ENCODE results near the gene DSCAML1.

Gene DSCAML1

DNA sequence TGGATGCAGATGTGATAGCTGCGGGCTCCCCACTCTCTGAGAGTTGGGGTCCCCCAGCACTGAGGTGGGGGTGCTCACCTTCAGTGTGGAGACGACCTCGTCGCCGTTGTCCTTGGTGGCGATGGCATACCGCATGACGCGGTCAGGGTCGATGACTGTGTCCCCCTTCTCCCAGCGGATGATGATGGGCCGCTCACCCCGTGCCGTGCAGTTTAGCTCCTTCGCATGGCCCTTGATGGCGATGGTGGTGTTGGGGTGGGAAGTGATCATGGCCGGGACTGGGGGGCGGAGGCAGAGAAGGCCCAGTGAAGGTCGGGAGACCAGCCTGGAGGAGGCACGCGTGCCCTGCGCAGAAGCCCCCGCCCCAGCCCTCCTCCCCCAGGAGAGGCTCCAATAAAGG is 315.1 kb downstream of the DSCAML1 start:
- no peak for DNase-seq

DNA sequence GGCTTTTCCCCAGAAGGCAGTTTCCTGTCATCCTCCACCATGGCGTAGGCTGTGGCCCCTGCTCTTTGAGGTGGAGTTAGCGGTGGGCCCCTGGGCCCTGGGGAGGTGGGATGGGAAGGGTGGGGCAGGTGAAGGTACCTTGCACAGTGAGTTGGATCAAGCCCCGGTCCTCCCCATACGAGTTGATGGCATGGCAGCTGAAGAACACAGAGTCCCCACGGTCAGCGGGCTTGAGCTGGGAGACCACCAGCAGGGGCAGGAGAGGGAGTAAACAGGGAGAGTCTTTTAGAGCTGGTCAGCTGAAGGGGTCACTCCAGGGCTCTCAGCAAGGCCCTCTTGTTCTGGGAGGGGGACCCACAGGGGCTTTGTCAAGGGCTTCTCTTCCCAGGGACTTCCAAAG is 316.0 kb downstream of the DSCAML1 start:
- DNase-seq = no peak

DNA sequence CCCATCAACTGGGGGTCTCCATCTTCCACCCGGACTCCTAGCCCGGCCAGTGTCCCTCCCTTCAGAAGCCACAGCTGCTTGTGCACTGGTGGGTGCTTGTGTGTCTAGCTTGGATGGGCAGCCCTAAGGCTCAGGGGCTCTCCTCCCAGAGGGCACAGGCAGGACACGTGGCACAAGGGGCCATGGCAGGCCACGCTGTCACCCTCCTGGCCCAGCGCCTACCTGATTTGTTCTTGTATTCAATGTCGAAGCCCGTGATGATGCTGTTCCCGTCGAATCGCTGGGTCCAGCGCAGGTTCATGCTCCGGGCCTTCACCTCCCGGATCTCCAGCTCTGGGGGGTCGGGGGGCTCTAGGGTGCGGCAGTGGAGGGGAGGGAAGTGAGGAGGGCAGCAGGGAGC is 316.8 kb downstream of the DSCAML1 start:
- DNase-seq = no peak

DNA sequence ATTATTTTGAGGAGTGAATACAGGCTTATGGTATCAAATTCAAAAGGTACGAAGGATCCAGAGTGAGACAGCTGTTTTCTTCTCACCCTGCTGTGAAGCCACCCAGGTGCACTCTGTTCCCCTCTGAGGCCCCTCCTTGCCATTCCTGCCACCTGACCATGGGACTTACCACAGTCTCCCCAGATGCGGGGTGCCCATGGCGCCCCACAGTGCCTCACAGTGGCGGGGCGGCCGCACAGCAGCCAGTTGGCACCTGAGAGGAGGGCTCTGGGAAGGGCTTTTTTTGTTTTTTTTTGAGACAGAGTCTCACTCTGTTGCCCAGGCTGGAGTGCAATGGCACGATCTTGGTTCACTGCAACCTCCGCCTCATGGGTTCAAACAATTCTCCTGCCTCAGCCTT is 317.6 kb downstream of the DSCAML1 start:
- no peak for DNase-seq

DNA sequence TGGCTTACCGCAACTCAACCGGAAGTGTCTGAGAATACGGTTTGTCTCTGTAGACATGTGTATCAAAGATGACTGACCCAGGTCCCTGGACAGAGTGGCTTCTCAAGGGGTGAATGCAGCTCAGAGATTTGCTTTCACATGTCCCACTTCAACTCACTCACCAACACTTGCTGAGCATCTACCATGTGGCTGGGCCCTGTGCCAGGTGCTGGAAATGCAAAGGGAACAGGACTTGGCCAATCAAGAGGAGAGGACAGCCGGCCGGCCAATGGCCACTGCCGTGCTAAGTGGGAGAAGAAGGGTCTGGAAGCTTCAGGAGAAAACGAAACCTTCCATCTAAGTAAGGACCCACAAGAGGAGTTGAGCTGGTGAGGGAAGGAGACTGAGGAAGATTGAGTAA is 318.1 kb downstream of the DSCAML1 start:
- DNase-seq = no peak

DNA sequence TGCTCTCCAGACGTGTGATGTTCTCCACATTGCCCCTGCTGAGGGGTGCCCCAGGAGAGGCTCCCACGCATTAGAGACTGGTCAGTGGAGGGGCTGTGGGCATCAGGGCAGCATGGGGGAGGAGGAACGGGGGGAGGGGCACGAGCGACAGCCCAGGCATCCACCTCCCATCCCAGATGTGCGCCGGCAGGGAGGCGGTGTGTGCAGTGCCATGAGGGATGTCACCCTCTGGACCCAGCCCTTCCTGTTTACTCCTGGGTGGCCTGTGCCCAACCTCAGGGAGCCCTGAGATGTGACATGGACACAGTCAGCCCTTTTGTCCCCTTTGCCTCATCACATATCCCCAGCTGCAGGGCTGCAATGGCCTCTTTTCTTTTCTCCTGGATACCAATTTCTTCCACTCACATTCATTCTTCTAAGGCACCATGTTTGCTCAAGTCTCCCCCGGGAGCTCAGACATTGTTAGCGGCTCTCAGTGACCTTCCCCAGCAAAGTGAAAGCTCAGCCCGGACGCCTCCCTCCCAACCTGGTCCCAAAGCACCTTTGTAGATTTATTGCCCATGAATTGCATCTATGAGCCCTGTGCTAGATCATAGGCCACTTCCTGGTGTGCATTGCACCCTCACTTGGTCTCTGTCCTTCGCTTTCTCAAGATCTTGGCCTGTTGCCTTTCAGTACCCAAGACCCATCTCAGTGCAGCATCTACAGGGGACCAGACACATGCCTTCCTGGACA is 318.7 kb downstream of the DSCAML1 start:
- DNase-seq = no peak

DNA sequence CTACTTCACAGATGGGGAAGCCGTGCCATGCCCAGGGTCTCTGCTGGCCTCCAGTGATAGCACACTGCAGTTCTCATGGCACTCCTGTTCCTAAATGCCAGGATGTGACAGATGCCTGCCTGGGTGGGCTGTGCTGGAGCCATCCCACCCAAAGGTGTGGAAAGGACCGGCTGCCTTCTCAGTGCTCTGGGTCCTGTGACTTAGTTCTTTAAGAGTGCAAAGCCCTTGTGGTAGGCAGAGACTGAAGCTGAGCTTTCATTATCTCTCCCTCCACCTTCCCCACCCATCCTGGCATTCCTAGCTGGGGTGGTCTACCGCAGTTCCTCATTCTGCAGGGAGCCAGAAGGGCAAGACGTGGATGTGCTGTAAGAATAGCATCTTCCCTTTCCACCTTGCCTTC is 319.3 kb downstream of the DSCAML1 start:
- DNase-seq = no peak

DNA sequence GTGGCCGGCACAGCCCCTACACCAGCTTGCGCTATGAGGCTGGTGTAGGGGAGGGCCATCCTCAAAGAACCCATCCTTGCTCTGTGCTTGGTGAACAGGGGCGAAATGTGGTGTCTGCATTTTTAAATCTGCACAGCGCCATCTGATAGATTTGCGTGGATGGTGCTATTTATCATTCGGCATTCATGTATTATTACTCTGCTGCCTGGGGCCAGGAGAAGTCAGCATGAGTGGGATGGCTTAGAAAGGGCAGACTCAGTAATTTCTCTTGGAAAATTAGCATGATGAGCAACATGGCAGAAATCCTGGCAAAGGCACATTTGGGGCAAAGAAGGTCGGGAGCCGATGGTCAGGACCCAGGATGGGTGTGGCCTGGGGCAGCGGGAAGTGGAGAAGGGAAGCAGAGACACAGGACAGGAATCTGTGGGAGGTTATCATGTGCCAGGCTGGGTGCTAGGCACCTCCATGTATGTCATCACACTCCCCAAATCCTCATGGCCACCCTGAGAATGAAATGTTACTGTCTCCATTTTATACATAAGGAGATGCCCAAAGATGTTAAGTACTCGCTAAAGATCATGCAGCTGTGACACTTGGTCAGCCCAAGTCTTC is 320.4 kb downstream of the DSCAML1 start:
- DNase-seq = no peak

DNA sequence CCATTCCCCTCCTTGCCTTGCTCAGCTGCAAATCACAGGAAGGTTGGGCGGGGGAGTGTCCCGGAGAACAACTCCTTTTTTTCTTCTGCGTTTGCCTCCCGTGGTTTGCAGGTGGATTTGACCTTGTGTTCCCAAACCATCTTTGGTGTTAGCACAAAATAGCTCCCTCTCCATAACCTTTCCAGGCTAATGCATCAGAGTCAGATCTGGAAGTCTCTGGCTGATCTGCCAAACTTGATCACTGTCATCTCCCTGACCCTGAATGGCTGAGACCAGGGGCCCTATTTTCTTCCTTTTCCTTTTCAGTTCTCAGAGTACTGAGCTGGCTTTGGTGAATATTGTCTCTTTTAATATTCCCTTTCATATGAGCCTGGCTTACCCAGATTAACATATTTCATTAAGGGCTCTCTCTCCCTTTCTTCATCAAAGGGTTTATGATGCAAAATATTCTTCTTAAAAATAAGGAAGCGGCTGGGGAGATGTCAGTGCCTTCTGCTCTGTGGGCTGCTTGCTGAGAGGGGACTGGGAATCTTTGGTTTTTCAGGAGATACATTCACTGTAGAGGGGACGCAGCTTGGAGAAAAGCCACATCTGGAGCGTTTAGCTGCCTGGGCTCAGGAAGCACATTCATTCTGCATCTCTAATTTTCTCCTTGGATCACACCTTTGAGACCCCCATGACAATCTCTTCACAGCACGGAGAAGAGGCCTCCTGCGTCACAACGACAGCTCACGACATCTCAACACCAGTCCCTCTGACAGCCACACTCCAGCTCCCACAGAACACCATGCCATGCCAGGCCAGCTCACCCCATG is 321.1 kb downstream of the DSCAML1 start:
- no peak for DNase-seq

DNA sequence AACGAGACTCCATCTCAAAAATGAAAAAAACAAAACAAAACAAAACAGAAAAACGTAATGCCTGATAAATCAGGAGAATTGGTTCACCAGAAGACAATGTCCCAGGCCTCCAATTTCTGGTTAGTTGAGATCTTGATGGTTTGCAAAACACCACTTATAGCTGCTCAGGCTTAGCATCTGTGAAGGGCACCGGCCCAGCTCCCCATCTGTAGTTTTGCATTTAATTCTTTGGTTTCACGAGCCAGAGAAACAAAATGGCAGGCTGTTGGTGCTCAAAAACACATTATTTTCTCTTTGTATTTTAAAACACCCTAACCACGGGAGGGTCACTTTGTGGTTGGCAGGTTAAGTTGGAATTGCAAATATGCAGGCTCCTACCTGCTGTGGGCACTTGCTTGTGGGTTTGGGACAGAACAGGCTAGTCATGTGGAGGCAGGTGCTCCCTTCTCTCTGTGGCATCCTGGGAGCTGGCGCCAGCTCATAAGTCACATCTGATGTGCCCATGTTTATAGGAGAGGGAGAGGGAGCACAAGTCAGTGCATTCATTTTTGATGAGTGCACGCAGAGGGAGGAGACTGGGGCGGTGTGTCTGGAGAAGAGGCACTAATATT is 323.4 kb downstream of the DSCAML1 start:
- no peak for DNase-seq

DNA sequence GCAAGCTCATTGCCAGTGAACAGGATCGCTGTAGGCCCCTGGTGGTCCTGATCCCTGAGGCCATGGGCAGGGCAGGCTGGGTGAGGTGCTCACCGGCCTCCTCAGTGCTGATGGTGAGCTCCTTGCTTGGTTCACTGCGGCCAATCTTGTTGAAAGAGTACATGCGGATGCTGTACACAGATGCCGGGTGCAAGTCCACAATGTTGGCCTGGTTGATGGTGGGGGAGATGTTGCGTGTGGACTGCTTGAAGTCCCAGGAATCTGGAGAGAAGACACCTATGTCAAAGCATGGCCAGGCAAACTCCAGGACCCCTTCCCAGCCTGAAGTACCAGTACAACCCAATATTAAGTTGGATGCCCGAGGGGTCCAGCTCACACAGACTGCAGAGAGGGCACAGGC is 325.2 kb downstream of the DSCAML1 start:
- DNase-seq = no peak

DNA sequence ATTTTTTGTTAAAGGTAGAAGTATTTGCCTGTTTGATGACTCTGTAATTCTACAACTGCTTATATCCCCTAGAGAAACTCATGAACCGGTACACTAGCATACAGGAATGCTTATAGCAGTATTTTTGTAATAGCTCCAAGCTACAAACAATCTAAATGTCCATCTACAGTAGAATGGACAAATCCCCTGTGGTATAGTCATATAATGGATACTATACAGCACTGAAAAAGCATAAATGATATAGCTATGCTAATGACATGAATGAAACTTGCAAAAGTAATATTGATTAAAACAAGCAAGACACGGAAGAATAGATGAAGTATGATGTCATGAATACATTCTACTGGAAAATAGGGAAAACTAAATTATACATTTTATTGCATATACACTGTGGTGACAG is 326.4 kb downstream of the DSCAML1 start:
- no peak for DNase-seq

DNA sequence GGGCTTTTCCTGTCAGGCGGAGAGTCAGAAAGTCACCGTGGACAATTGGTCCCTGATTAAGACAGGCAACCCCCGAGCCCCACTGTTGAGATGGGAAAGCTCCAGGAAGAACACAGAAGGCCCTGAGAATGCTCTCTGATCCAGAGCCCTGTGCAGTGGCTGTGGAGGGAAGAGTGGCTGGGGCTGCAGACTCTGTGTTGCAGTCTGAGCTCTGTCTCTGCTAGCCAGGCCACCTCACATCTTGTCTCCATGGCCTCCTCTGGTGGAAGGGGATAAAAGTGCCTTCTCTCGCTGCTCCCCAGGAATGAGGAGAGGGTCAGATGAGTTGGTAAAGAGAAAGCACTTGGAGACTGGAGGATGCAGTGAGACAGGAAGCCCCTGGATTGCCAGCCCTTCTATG is 328.1 kb downstream of the DSCAML1 start:
- no peak for DNase-seq

DNA sequence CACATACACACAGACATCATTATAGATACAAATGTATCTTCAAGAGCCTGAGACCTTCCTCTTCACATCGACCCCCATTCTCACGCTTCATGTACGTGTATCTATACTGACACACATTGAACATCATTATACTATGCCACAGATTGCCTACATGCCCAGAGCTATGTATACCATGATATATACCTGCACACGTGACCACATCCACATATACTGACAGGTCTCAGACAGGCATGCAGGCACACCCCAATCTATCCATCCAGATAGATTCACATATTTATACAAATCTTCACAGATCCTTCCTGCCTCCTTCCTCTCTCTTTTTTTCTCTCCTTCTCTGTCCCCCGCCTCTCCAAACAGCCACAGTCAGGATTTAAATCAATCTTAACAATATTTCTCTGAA is 329.2 kb downstream of the DSCAML1 start:
- DNase-seq = no peak

DNA sequence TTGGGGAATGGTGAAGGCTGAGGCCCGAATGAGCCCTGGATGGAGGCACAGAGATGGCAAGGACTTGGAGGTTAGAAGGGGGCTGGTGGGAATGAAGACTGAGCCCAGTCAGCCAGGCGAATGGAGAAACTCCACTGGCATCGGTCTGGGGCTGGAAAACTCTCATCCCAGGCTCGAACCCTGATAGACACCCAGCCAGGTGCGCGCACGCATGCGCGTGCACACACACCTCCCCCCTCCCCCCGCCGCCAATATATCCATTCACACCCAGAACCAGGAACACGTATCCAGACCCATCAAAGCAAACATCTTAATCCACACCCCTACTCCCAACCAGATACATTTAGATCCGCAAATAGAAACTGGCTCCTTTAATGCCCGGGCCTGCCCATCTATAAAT is 330.1 kb downstream of the DSCAML1 start:
- no peak for DNase-seq

DNA sequence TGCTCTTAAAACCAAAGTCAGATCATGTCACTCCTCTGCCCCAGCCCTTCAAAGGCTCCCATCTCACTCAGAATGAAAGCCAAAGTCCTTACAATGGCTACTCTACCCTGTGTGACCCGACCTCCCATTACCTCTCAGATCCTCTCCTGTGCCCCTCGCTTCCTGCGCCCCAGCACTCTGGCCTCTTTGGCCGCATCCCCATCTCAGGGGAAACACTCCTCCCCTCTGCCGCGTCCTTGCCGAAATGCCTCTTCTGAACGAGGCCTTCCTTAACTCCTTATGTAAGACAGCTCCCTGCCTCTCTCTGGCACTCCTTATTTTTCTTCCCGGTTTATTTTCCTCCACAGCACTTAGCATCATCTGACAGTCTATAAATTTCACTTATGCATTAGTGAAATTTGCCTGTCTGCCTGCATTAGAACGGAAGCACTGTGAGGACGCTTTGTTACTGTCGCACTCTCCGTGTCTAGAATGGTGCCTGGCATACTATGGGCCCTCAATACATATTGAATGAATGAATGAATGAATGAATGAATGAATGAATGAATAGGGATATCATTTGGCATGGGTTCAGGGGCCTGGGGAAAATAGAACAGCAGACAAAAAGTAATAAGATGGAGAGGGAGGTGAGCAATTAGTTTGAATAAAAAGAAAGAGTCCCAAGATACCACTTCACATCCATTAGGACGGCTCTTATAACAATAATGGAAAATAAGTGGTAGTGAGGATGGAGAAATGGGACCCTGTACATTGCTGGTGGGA is 331.6 kb downstream of the DSCAML1 start:
- no peak for DNase-seq

DNA sequence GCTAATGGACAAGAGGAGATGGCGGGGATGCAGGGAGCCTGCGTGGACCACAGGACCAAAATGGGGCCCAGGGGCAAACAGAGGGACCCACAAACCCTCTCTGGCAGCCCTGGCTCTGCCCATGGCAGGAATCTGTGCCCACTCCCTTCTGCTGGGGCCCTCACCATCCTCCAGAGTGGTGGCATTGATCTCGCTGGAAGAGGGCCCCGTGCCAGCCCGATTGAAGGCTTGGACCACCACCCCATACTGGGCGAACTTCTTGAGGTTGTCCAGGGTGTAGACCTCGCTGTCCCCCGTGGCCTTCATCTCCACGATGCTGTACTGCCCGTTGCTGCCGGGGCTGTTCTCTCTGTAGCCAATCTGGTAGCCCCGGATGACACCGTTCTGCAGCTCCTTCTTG is 332.2 kb downstream of the DSCAML1 start:
- DNase-seq = no peak

DNA sequence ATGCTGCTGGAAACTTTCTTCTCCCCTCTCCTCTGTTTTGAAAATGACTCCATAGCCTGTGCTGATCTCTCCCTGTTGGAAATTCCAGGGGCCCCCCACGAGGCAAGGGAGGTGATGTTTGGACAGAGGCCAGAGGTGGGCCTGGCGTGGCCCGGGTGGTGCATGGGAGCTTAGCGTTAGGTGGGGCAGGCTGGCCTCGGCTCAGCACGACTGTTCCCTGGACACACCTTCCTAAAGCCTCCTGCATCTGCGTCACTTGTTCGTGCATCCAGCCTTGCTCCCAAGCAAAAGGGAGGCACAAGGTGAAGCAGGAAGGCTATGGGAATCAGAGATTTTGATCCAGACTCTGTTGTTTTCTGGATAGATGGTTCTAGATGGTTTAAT is 334.2 kb downstream of the DSCAML1 start:
- no peak for DNase-seq

DNA sequence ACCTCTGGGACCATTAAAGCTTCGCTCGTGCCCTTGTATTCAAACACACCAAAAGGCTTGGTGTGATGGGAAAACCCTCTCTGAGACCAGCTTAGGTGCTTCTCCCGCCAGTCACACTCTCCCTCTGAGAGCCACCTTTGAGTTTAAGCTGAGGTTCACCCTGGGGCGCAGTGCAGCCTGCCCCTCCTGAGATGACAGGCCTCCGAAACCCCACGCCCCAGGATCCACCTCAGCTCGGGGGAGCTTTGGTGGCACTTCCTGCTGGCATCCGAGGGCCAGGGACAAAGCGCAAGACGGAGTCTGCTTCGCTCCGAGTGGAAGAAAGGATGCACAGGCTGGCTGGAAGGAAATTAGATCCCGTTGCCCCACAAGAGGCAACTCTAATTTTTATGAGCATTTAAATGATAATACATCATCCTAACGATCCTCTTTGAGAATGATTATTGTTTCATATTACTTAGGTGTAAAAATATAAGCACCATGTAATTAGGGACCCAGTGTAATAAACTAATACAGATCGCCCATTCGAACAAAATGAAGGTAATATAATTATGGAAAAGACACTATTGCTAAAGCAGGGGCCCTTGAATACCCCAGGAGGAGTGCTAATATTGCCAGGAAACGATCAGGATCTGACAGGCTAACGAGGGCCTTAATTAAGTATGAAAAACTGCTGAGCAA is 334.7 kb downstream of the DSCAML1 start:
- DNase-seq = no peak

DNA sequence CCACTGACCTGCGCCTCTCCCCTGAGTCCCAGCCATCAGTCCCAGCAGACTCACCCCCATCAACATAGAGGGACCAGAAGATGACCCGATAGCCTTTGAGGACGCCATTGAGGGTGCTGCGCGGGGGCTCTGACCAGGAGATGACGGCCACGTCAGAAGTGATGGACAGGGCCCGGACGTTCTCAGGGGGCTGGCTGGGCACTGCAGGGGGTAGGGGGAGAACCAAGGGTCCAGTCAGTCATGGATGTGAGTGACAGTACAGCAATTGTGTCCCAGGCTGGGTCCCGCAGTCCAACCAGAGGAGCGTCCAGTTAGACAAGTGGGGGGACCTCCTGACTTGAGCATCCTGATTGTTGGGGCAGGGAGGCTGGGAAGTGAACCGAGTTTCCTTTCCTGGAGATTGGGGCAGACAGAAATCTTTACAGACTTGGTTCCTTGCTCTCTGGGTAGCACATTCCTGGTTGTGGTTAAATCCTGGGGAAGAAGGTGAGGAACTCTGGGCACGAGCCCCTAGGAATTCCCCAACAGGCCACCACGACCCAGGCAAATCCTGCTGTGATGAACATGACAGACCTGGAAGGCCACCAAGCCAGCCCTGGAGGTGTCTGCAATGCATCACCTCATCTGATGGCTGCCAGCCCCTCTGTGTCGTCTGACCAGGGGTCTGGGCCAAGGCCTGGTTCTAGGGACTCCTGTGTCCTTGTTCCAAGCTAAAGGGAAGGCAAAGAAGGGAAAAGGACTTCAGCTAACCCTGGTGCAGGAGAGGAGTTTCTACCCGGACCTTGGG is 335.4 kb downstream of the DSCAML1 start:
- no peak for DNase-seq

DNA sequence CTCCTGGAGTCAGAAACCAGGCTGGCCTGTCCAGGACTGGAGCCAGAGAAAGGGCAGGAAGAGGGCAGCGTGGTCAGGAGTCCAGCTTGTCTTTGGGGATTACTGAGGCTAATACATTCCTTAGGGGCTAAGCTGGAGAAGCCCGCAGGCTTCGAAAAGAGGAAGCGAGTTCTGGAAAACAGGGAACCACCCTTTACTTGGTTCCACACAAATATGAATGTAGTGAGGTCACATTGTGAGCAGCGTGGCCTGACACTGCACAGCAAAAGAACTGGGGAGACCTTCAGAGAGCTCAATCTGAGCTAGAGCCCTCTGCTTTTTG is 337.1 kb downstream of the DSCAML1 start:
- no peak for DNase-seq

Data from NK-92 treated with Interleukin-12 subunit alpha and Interleukin-12 subunit beta, amount 100 ng/mL, for 24 hours (cell line).